HepG2 (cell line): ENCODE results near the gene MCRS1.

Source experiments
- CTCF ChIP-seq: sonication (generic); formaldehyde crosslinking; IDR thresholded peaks from 2 replicates; pipeline ENCODE4 v1.5.0; 2020; ENCODE audit warnings: mild to moderate bottlenecking, missing genetic modification reagents, moderate library complexity
- FOXA1 ChIP-seq, 2 experiments: fragments of 450-650 bp in 1 of 2; sonication (generic) in 1 of 2; formaldehyde crosslinking in 1 of 2; IDR thresholded peaks; 2 replicates each; pipeline versions ENCODE4 v1.4.0 to v1.6.1; 2016 to 2020; ENCODE audit warnings: missing genetic modification reagents in 1 of 2
- FOXO1 ChIP-seq: sonication (generic); formaldehyde crosslinking; IDR thresholded peaks from 2 replicates; pipeline ENCODE4 v1.4.0; 2020; ENCODE audit warnings: missing genetic modification reagents
- TARDBP ChIP-seq: sonication (generic); formaldehyde crosslinking; IDR thresholded peaks from 2 replicates; pipeline ENCODE4 v1.8.0; 2022; ENCODE audit warnings: mild to moderate bottlenecking, missing genetic modification reagents
- ZNF253 ChIP-seq: sonication (generic); formaldehyde crosslinking; IDR thresholded peaks from 2 replicates; pipeline ENCODE4 v1.8.0; 2022; ENCODE audit warnings: mild to moderate bottlenecking, missing genetic modification reagents, borderline replicate concordance
- ZNF292 ChIP-seq: sonication (generic); formaldehyde crosslinking; IDR thresholded peaks from 2 replicates; pipeline ENCODE4 v1.8.1; 2022; ENCODE audit warnings: mild to moderate bottlenecking, low read depth, missing genetic modification reagents, borderline replicate concordance
- ZNF580 ChIP-seq: IDR thresholded peaks from 2 replicates; pipeline ENCODE4 v1.6.1; 2016; ENCODE audit warnings: low read depth, borderline replicate concordance

- TF ChIP-seq CTCF (CRISPR knock-in tag) (no peak), ZNF253 (CRISPR knock-in tag) (no peak), TARDBP (CRISPR knock-in tag) (no peak), FOXO1 (CRISPR knock-in tag) (no peak), ZNF580 (CRISPR knock-in tag) (no peak), FOXA1 (IDR thresholded peaks at IDR 0.05) (no peak), FOXA1 (CRISPR knock-in tag; IDR thresholded peaks at IDR 0.05) (no peak), ZNF292 (CRISPR knock-in tag) (no peak)
Observed at GRCh38 chr12:49539406-49540228, 28.3 kb downstream of the MCRS1 start.
